Prostate gland (tissue), 2 donors: ENCODE results near the gene GALR1.
"Not testable (repeated sequence)": the region's sequence is repeated elsewhere in the genome, so short reads cannot be mapped to it uniquely, and the experiment has no call there.

Experiments
- CTCF ChIP-seq, 4 experiments: fragments of 200-600 bp in 2 of 4; fragments of 450-650 bp in 2 of 4; sonication (generic) in 2 of 4; IDR thresholded peaks; 1 replicate in 3 of 4; 2 replicates in 1 of 4; pipeline ENCODE4 v1.5.1; 2016 to 2019; ENCODE audit warnings: antibody characterized with exemption in 4 of 4, mild to moderate bottlenecking in 2 of 4, moderate library complexity in 2 of 4
- POLR2AphosphoS5 ChIP-seq: sonication (generic); formaldehyde crosslinking; IDR thresholded peaks from one replicate; pipeline ENCODE4 v1.6.1; 2017; ENCODE audit warnings: antibody characterized with exemption

- not testable (repeated sequence) for TF ChIP-seq CTCF (IDR thresholded peaks at IDR 0.05); POLR2AphosphoS5
These were observed 41.2 kb downstream of the GALR1 start for GRCh38 chr18:77290841-77291240.
